MM.1S (cell line): Measurements from ENCODE around the gene NRG3.

Experiments
- EZH2 ChIP-seq: fragments of 300-600 bp; sonication (generic); optimal IDR thresholded peaks from 2 replicates; pipeline ENCODE3; 2017; ENCODE audit warnings: low read depth, mild to moderate bottlenecking, antibody characterized with exemption, low read length, mixed read lengths
- TF ChIP-seq, protein P1 (sequence below): fragments of 300-600 bp; sonication (generic); IDR thresholded peaks from 2 replicates; pipeline ENCODE4 v1.5.1; 2016; ENCODE audit warnings: antibody characterized with exemption, low read length, mixed read lengths

GRCh38 chr10:81871558-81871957, 3.4 kb upstream of the NRG3 start:
- TF ChIP-seq, protein P1, sequence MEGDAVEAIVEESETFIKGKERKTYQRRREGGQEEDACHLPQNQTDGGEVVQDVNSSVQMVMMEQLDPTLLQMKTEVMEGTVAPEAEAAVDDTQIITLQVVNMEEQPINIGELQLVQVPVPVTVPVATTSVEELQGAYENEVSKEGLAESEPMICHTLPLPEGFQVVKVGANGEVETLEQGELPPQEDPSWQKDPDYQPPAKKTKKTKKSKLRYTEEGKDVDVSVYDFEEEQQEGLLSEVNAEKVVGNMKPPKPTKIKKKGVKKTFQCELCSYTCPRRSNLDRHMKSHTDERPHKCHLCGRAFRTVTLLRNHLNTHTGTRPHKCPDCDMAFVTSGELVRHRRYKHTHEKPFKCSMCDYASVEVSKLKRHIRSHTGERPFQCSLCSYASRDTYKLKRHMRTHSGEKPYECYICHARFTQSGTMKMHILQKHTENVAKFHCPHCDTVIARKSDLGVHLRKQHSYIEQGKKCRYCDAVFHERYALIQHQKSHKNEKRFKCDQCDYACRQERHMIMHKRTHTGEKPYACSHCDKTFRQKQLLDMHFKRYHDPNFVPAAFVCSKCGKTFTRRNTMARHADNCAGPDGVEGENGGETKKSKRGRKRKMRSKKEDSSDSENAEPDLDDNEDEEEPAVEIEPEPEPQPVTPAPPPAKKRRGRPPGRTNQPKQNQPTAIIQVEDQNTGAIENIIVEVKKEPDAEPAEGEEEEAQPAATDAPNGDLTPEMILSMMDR, result no peak
- TF ChIP-seq EZH2, result no peak
